Umbilical cord (tissue), 2 donors: ENCODE results near the gene CDC42BPA. TPM values are rescaled to one million over a fixed set of nuclear protein-coding genes. Genes with fewer than 3 reads are reported as not detected.

Source experiments
- DNase-seq: peaks from one replicate; pipeline ENCODE4 v3.0.0-alpha.2; 2015; ENCODE audit warnings: low spot score
- total RNA-seq: library from RNA; depleted of rRNA; stranded (reverse); fragments of >200 nt; gene quantifications from one replicate; pipeline ENCODE4 v1.2.3, GENCODE V29; 2014; ENCODE audit warnings: low replicate concordance; ENCODE audit not compliant: insufficient read depth

CDC42BPA gene
- total RNA-seq, 1 donor from 2014 or later, result 110 TPM

DNA sequence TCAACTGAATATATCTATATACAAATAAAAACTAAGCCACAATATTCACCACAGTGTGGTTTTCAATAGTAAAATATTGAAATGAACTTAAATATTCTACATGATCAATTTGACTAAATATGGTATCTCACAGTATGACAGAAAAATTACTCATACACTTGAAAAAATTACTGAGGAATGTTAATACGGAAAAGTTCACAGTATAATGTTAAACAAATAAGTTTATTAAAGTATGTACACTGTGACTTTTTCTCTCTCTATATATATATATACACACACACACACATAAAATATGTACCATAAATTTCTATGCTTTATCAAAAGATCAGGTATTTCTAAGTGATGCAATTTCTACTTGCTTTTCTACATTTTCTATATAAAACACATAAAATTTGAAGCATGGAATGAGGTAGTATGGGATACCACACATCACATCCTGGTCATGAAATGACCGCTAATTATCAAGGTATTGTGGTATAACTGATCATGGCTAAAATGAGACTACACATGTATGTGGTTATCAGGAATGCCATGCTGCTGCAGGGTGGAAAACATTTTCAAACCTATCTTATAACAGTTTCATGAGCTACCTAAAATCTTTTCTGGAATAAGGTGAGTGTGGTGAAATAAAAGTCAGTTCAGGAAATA is 102.3 kb downstream of the CDC42BPA start:
- DNase-seq, result no peak

DNA sequence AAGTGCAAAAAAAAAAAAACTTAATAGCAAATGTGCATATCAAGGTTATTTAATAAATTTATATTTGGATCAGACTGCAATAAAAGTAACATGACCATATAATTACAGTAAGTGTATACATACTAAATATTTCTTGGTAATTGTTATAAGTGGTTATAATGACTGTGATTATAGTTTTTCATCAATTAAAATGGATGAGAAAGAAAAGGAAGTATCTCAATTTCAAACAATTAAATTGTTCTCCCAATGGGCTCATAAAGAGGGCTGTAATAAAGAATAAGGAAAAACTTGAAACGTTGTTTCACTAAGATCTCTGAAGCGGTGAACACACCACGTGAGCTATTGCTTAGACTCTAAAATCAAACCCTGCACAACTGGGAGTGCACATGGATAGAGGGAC is 104.1 kb downstream of the CDC42BPA start:
- no peak for DNase-seq

- no peak for DNase-seq
Measured at GRCh38 chr1:227213426-227213825, 104.9 kb downstream of the CDC42BPA start.

- DNase-seq, result no peak
Measured at GRCh38 chr1:227212164-227212563, 106.1 kb downstream of the CDC42BPA start.

DNA sequence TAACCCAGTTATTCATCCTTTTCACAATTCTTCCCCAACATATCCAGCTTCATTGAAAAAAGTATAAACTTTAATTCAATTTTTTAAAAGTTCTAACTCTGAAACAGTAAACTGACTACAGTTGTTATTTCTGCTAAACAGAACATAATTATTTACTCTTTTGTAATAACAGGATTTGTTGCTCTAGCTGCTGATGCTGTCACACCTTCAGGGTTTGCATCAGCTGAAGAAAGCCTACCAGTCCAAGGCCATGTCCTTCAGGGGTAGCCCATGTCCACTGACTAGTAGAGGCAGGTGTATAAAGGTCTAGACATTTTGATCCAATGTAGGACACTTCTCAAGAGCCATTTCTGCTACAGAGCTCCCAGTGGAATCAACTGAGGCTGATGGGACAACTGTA is 107.7 kb downstream of the CDC42BPA start:
- no peak for DNase-seq

- DNase-seq, result no peak
Measured at GRCh38 chr1:227197064-227197463, 121.2 kb downstream of the CDC42BPA start.

DNA sequence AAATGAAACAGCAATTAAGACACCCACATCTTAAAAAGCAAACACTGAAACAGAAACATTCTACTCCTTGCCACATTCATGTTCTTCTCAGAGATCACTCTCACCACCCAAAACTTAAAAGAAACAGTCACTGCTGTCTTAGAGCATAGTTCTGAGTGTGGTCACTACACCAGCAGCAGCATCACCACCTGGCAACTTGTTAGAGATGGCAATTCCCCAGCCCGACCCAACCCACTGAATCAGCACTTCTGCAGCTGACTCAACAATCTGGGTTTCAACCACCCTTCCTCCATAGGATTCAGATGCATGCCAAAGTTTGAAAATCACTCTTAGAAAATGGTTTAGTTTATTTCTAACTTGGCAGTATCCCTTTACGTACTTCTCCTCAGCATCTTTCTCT is 126.1 kb downstream of the CDC42BPA start:
- DNase-seq, result peak; percentile 48

- DNase-seq, result no peak
Measured at GRCh38 chr1:227191607-227192006, 126.7 kb downstream of the CDC42BPA start.

- no peak for DNase-seq
Measured at GRCh38 chr1:227190321-227190720, 128.0 kb downstream of the CDC42BPA start.

- DNase-seq, result no peak
Measured at GRCh38 chr1:227185291-227185690, 133.0 kb downstream of the CDC42BPA start.

GRCh38 chr1:227182012-227182411 is 136.3 kb downstream of the CDC42BPA start:
- no peak for DNase-seq

- DNase-seq, result no peak
Measured at GRCh38 chr1:227175611-227176010, 142.7 kb downstream of the CDC42BPA start.

- peak; percentile 82 for DNase-seq
Measured at GRCh38 chr1:227174164-227174563, 144.1 kb downstream of the CDC42BPA start.

GRCh38 chr1:227170361-227171166 is 147.7 kb downstream of the CDC42BPA start:
- peak; percentile 8 for DNase-seq

GRCh38 chr1:227169343-227169742 is 148.9 kb downstream of the CDC42BPA start:
- DNase-seq, result no peak

- DNase-seq, result peak; percentile 20
Measured at GRCh38 chr1:227167276-227168101, 150.8 kb downstream of the CDC42BPA start.

- DNase-seq, result no peak
Measured at GRCh38 chr1:227166559-227166958, 151.7 kb downstream of the CDC42BPA start.

GRCh38 chr1:227161470-227161869 is 156.8 kb downstream of the CDC42BPA start:
- DNase-seq, result no peak

GRCh38 chr1:227156520-227156919 is 161.8 kb downstream of the CDC42BPA start:
- DNase-seq, result no peak

DNA sequence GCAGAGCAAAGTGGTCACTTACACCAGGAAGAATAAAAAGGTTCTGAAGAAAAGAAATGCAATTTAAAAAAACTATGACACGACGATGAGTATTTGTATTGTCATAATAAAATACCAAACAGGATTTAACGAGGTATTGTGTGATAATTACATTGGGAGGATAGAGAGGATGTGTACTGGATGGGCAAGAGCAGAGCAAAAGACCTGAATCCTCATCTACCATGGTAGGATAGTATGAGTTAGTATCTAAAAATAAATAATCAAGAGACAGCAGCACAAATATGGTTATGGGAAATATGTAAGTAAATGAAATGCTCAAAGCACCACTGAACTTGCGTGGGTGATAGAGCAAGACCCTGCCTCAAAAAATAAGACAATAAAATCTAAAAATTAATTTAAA is 162.6 kb downstream of the CDC42BPA start:
- DNase-seq, result no peak

DNA sequence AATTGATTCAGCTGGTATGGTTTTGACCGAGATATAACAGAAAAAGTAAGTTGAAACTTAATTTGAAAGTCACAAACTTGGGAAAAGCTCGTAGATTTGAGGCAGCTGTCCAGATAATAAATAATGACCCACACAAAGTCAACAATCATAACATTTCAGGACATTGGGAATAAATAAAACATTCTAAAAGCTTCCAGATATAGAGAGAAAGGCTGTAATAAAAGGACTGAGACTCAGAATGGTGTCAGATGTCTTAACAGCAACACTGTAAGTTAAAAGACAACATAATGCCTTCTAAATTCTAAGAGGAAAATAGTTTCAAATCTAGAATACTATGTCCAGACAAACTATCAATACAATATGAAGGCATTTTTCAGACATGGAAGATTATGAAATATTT is 163.3 kb downstream of the CDC42BPA start:
- DNase-seq, result no peak

GRCh38 chr1:227152525-227152924 is 165.8 kb downstream of the CDC42BPA start:
- DNase-seq, result no peak
